HCT116 (cell line): Measurements from ENCODE around the gene MLLT6. TPM values are rescaled to one million over a fixed set of nuclear protein-coding genes. Genes with fewer than 3 reads are reported as not detected.

Source experiments
- ATAC-seq: fragments of 200-7000 bp; cut with Tn5 transposase; 2 replicates; pipeline ENCODE4 v1.9.1; 2020; ENCODE audit warnings: mild to moderate bottlenecking, moderate library complexity
- BruUV-seq: library from RNA; stranded (reverse); fragments of 400-500 nt; replicated peaks from 2 replicates; lab custom pipeline; 2021; lab: Mats Ljungman, UMichigan
- CTCF ChIA-PET: fragments of 300-600 bp; sonication (Branson Sonifier 250); formaldehyde crosslinking; loops from one replicate; lab custom pipeline; 2021; ENCODE audit warnings: antibody characterized with exemption; lab: Charles Lee
- POLR2A ChIA-PET: fragments of 300-600, 350-600 bp; sonication (Branson Sonifier 250); formaldehyde crosslinking; loops from one replicate; lab custom pipeline; 2021; ENCODE audit warnings: antibody characterized with exemption; lab: Charles Lee
- RAD21 ChIA-PET, 2 experiments: fragments of 300-600 bp; sonication (Branson Sonifier 250); formaldehyde crosslinking; loops; one replicate each; lab custom pipeline; 2023; ENCODE audit warnings: low total read pairs in 2 of 2; ENCODE audit not compliant: uncharacterized antibody in 2 of 2, unreplicated experiment in 2 of 2, low non-redundant PET in 1 of 2; lab: Charles Lee
- DNase-seq: peaks from one replicate; pipeline ENCODE4 v3.0.0-alpha.2; 2010; ENCODE audit warnings: low read depth, low spot score
- H2AFZ ChIP-seq: fragments of 200-600 bp; shearing (Covaris generic), sonication (generic); 2 replicates; pipeline ENCODE4 v1.6.1; 2017; ENCODE audit warnings: low read depth, mixed run types, mixed read lengths, antibody characterized with exemption, low read length; ENCODE audit not compliant: poor library complexity, severe bottlenecking
- H3K27ac ChIP-seq: 2 replicates; pipeline ENCODE4 v1.5.1; 2012; ENCODE audit warnings: low read depth, low read length
- H3K27me3 ChIP-seq: fragments of 200-600 bp; sonication (generic); 2 replicates; pipeline ENCODE4 v1.6.1; 2016; ENCODE audit warnings: mixed run types, low read length, mixed read lengths; ENCODE audit not compliant: insufficient read depth
- H3K36me3 ChIP-seq, 2 experiments: fragments of 200-500 bp in 1 of 2; fragments of 200-600 bp in 1 of 2; sonication (Bioruptor generic) in 1 of 2; sonication (generic) in 1 of 2; 2 replicates each; pipeline versions ENCODE4 v1.5.1 to v1.6.1; 2014 to 2016; ENCODE audit warnings: low read length in 2 of 2, inconsistent platforms in 1 of 2, mixed read lengths in 1 of 2, mixed run types in 1 of 2; ENCODE audit not compliant: insufficient read depth in 2 of 2, control insufficient read depth in 1 of 2
- H3K4me1 ChIP-seq, 2 experiments: fragments of 200-600 bp in 1 of 2; sonication (generic) in 1 of 2; 2 replicates each; pipeline versions ENCODE4 v1.5.1 to v1.6.1; 2012 to 2017; ENCODE audit warnings: low read length in 2 of 2, inconsistent platforms in 1 of 2, mild to moderate bottlenecking in 1 of 2, mixed read lengths in 1 of 2, mixed run types in 1 of 2, moderate library complexity in 1 of 2; ENCODE audit not compliant: insufficient read depth in 2 of 2, control insufficient read depth in 1 of 2
- H3K4me2 ChIP-seq: fragments of 200-600 bp; sonication (generic); 2 replicates; pipeline ENCODE4 v1.6.1; 2017; ENCODE audit warnings: mixed run types, low read length, mixed read lengths
- H3K4me3 ChIP-seq, 2 experiments: fragments of 200-600 bp in 1 of 2; sonication (generic) in 1 of 2; replicated peaks in 1 of 2; 2 replicates each; pipeline ENCODE4 v1.5.1; 2011 to 2016; ENCODE audit warnings: low read length in 2 of 2, control low read depth in 1 of 2, low read depth in 1 of 2, mild to moderate bottlenecking in 1 of 2, mixed read lengths in 1 of 2, mixed run types in 1 of 2
- H3K79me2 ChIP-seq: fragments of 200-600 bp; sonication (generic); 2 replicates; pipeline ENCODE4 v1.6.1; 2017; ENCODE audit warnings: mild to moderate bottlenecking, mixed run types, low read length, moderate library complexity, mixed read lengths; ENCODE audit not compliant: insufficient read depth
- H3K9ac ChIP-seq: fragments of 200-600 bp; sonication (generic); 2 replicates; pipeline ENCODE4 v1.6.1; 2016; ENCODE audit warnings: low read length, mixed read lengths
- H3K9me2 ChIP-seq: fragments of 200-600 bp; sonication (generic), shearing (Covaris generic); 2 replicates; pipeline ENCODE4 v1.6.1; 2017; ENCODE audit warnings: mixed run types, mild to moderate bottlenecking, moderate library complexity; ENCODE audit not compliant: insufficient read depth
- H3K9me3 ChIP-seq, 2 experiments: fragments of 200-500 bp in 1 of 2; fragments of 200-600 bp in 1 of 2; sonication (Bioruptor generic) in 1 of 2; sonication (generic) in 1 of 2; 2 replicates each; pipeline ENCODE4 v1.6.1; 2014 to 2017; ENCODE audit warnings: low read length in 2 of 2, mixed read lengths in 2 of 2, inconsistent platforms in 1 of 2, low read depth in 1 of 2, mild to moderate bottlenecking in 1 of 2, mixed run types in 1 of 2, moderate library complexity in 1 of 2; ENCODE audit not compliant: control insufficient read depth in 1 of 2, insufficient read depth in 1 of 2
- H4K20me1 ChIP-seq: fragments of 200-600 bp; sonication (generic), shearing (Covaris generic); 2 replicates; pipeline ENCODE4 v1.6.1; 2017; ENCODE audit warnings: mixed run types, mild to moderate bottlenecking, moderate library complexity; ENCODE audit not compliant: insufficient read depth
- CBX3 ChIP-seq: IDR thresholded peaks from 2 replicates; pipeline ENCODE4 v1.6.1; 2012; ENCODE audit warnings: low read depth
- CEBPB ChIP-seq: IDR thresholded peaks from 2 replicates; pipeline ENCODE4 v1.6.1; 2012; ENCODE audit warnings: low read depth
- EGR1 ChIP-seq: IDR thresholded peaks from 2 replicates; pipeline ENCODE4 v1.6.1; 2012; ENCODE audit warnings: low read depth
- ELF1 ChIP-seq: IDR thresholded peaks from 2 replicates; pipeline ENCODE4 v1.6.1; 2012; ENCODE audit warnings: low read depth, borderline replicate concordance
- EZH2phosphoT487 ChIP-seq: fragments of 200-600 bp; IDR thresholded peaks from 2 replicates; pipeline ENCODE4 v1.6.1; 2018; ENCODE audit warnings: antibody characterized with exemption, borderline replicate concordance
- FOSL1 ChIP-seq: IDR thresholded peaks from 2 replicates; pipeline ENCODE4 v1.6.1; 2012; ENCODE audit warnings: low read depth
- JUND ChIP-seq: IDR thresholded peaks from 2 replicates; pipeline ENCODE4 v1.6.1; 2012
- POLR2A ChIP-seq: IDR thresholded peaks from 2 replicates; pipeline ENCODE4 v1.7.0; 2011; ENCODE audit warnings: borderline replicate concordance; ENCODE audit not compliant: insufficient read depth, insufficient read length; ENCODE audit errors: extremely low read depth
- POLR2AphosphoS5 ChIP-seq: IDR thresholded peaks from 2 replicates; pipeline ENCODE4 v1.6.1; 2011; ENCODE audit warnings: mild to moderate bottlenecking, low read depth, low read length, moderate library complexity
- SIN3A ChIP-seq: IDR thresholded peaks from 2 replicates; pipeline ENCODE4 v1.6.1; 2012; ENCODE audit warnings: low read depth
- SP1 ChIP-seq: IDR thresholded peaks from 2 replicates; pipeline ENCODE4 v1.6.1; 2012; ENCODE audit warnings: low read depth
- SRF ChIP-seq: IDR thresholded peaks from 2 replicates; pipeline ENCODE4 v1.6.1; 2012; ENCODE audit warnings: low read depth
- TCF7L2 ChIP-seq: IDR thresholded peaks from 2 replicates; pipeline ENCODE4 v1.7.0; 2011; ENCODE audit warnings: borderline replicate concordance, inconsistent platforms; ENCODE audit not compliant: insufficient read depth, insufficient read length; ENCODE audit errors: extremely low read depth
- YY1 ChIP-seq: IDR thresholded peaks from 2 replicates; pipeline ENCODE4 v1.6.1; 2011; ENCODE audit warnings: low read length, low read depth, moderate library complexity, mild to moderate bottlenecking; ENCODE audit not compliant: insufficient replicate concordance; ENCODE audit errors: extremely low read depth
- ZFX ChIP-seq: fragments of 450-650 bp; IDR thresholded peaks from 2 replicates; pipeline ENCODE4 v1.6.1; 2017
- intact Hi-C: fragments of 100-400 bp; cut with micrococcal nuclease; formaldehyde crosslinking; loops from 2 replicates; pipeline ENCODE4 v1.10.0; 2022
- total RNA-seq: library from RNA; stranded (reverse); gene quantifications from one replicate; pipeline ENCODE4 v1.2.1, GENCODE V29; 2021; ENCODE audit not compliant: unreplicated experiment
- TF ChIP-seq, protein P1 (sequence below): IDR thresholded peaks from 2 replicates; pipeline ENCODE4 v1.6.1; 2012
- TF ChIP-seq, protein P2 (sequence below): IDR thresholded peaks from 2 replicates; pipeline ENCODE4 v1.6.1; 2012
- TF ChIP-seq, protein P3 (sequence below), 3 experiments: fragments of 200-600 bp in 1 of 3; sonication (generic) in 1 of 3; IDR thresholded peaks in 2 of 3; conservative IDR thresholded peaks in 1 of 3; 2 replicates each; pipeline ENCODE4 v1.5.1; 2012 to 2017; ENCODE audit warnings: low read depth in 2 of 3, low read length in 2 of 3, antibody characterized with exemption in 1 of 3, borderline replicate concordance in 1 of 3, control low read depth in 1 of 3, mild to moderate bottlenecking in 1 of 3, mixed read lengths in 1 of 3, mixed run types in 1 of 3, moderate library complexity in 1 of 3; ENCODE audit not compliant: insufficient read depth in 1 of 3
- TF ChIP-seq, protein P4 (sequence below): IDR thresholded peaks from 2 replicates; pipeline ENCODE4 v1.6.1; 2011; ENCODE audit warnings: mild to moderate bottlenecking, low read length, moderate library complexity; ENCODE audit not compliant: insufficient replicate concordance; ENCODE audit errors: extremely low read depth

The MLLT6 gene
- total RNA-seq, 1 experiment from 2014 or later = 110 TPM

DNA sequence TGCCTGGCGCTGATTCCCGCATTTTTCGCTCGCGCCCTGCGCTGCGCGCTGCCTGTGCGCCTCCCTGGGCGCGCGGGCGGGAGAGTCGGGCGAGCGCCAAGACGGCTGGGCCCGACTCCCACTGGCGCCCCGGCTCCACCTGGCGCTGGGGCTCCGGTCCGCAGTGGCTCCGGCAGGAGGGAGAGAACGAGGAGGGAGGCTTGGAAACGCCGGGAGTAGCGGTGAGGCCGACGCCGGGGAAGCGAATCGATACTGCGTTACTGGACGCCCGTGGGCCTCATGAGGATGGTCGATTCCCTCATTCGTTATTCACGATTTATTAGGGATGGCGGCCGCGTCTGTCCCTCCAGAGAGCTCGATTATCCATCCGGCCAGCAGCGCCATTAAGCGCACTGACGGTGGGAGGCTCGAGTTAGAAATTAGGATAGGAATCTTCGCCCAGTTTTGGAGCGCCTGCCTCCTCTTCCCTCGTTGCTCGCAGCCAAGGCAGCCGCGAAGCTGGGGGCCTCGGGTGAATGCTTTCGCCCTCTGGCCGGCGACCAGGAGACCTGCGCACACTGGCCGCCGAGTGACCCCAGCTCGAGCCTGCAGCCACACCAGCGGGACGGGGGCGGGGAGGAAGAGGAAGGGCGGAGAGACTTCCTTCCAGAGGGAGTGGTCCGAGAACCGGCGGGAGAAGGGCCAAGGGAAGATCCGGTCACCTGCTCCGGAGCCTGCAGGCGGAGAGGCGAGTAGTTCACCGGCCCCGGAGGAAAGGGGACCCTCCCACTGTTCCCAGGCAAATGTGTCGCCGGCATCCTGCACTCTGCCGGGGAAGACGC, 44.4 kb downstream of the MLLT6 start:
- DNase-seq (peak; percentile 56), ATAC-seq (peak; percentile 42)
- intact Hi-C loops = loop anchor here (5.0 kb wide), 4 partner anchors 48 to 118 kb away; partner anchors contain the start of genes PIP4K2B and RPL23
- ChIA-PET POLR2A (interaction anchor here (1.0 to 1.2 kb wide), 2 partner anchors 72 to 122 kb away, joined by 3 to 5 read pairs; no protein-coding TSS in a partner anchor), CTCF (interaction anchor here (0.9 to 1.8 kb wide), 3 partner anchors 13 to 233 kb away, joined by 3 to 5 read pairs (median 3); no protein-coding TSS in a partner anchor), RAD21 (no interaction called here)
- TSS peak; percentile 74 for BruUV-seq
- Histone ChIP-seq H3K4me2 (peak overlapping the region; percentile 94), H3K9ac (peak overlapping the region; percentile 93), H3K79me2 (peaks cover 69% of the 10 kb centered on the region), H3K4me3 (peak overlapping the region; percentile 99 to 100), H3K36me3 (peaks cover under 1 to 10% of the 10 kb centered on the region in 2 experiments; a peak in 2 of 4 replicates), H3K9me2 (no peaks in the 10 kb centered on the region), H2AFZ (no peak overlapping the region), H3K9me3 (no peaks in the 10 kb centered on the region), H3K27me3 (no peaks in the 10 kb centered on the region), H4K20me1 (no peaks in the 10 kb centered on the region), H3K4me1 (peaks cover 33 to 63% of the 10 kb centered on the region in 2 experiments), H3K27ac (peak overlapping the region; percentile 100)
- TF ChIP-seq ELF1 = no peak
- TF ChIP-seq, protein P1, sequence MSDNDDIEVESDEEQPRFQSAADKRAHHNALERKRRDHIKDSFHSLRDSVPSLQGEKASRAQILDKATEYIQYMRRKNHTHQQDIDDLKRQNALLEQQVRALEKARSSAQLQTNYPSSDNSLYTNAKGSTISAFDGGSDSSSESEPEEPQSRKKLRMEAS = peak; percentile 83
- no peak for TF ChIP-seq FOSL1
- TF ChIP-seq POLR2A = peak; percentile 94
- TF ChIP-seq, protein P2, sequence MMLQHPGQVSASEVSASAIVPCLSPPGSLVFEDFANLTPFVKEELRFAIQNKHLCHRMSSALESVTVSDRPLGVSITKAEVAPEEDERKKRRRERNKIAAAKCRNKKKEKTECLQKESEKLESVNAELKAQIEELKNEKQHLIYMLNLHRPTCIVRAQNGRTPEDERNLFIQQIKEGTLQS = no peak
- TF ChIP-seq, protein P3, sequence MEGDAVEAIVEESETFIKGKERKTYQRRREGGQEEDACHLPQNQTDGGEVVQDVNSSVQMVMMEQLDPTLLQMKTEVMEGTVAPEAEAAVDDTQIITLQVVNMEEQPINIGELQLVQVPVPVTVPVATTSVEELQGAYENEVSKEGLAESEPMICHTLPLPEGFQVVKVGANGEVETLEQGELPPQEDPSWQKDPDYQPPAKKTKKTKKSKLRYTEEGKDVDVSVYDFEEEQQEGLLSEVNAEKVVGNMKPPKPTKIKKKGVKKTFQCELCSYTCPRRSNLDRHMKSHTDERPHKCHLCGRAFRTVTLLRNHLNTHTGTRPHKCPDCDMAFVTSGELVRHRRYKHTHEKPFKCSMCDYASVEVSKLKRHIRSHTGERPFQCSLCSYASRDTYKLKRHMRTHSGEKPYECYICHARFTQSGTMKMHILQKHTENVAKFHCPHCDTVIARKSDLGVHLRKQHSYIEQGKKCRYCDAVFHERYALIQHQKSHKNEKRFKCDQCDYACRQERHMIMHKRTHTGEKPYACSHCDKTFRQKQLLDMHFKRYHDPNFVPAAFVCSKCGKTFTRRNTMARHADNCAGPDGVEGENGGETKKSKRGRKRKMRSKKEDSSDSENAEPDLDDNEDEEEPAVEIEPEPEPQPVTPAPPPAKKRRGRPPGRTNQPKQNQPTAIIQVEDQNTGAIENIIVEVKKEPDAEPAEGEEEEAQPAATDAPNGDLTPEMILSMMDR (IDR thresholded peaks at IDR 0.05 in 2 of 3, conservative IDR thresholded peaks at IDR 0.05 in 1 of 3; ENCODE audit: borderline replicate concordance in 1 of 3, insufficient read depth in 1 of 3, low read depth in 2 of 3, low read length in 2 of 3) = no peak
- TF ChIP-seq, protein P4, sequence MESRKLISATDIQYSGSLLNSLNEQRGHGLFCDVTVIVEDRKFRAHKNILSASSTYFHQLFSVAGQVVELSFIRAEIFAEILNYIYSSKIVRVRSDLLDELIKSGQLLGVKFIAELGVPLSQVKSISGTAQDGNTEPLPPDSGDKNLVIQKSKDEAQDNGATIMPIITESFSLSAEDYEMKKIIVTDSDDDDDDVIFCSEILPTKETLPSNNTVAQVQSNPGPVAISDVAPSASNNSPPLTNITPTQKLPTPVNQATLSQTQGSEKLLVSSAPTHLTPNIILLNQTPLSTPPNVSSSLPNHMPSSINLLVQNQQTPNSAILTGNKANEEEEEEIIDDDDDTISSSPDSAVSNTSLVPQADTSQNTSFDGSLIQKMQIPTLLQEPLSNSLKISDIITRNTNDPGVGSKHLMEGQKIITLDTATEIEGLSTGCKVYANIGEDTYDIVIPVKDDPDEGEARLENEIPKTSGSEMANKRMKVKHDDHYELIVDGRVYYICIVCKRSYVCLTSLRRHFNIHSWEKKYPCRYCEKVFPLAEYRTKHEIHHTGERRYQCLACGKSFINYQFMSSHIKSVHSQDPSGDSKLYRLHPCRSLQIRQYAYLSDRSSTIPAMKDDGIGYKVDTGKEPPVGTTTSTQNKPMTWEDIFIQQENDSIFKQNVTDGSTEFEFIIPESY = peak; percentile 19
- TF ChIP-seq ZFX = peak; percentile 86
- TF ChIP-seq YY1 = no peak
- no peak for TF ChIP-seq JUND
- no peak for TF ChIP-seq CBX3
- peak; percentile 69 for TF ChIP-seq SP1
- peak; percentile 75 for TF ChIP-seq SIN3A
- TF ChIP-seq EZH2phosphoT487 = no peak
- TF ChIP-seq CEBPB = no peak
- peak; percentile 92 for TF ChIP-seq EGR1
- TF ChIP-seq SRF = no peak
- peak; percentile 32 for TF ChIP-seq TCF7L2
- TF ChIP-seq POLR2AphosphoS5 = peak; percentile 95
